ENCODE measurements around the gene ATP1A3. TPM values are rescaled to one million over a fixed set of nuclear protein-coding genes. Genes with fewer than 3 reads are reported as not detected.
"Not testable (repeated sequence)": the region's sequence is repeated elsewhere in the genome, so short reads cannot be mapped to it uniquely, and the experiment has no call there.

ATP1A3 gene
- total RNA-seq, 6 donors from 2014 or later, result under 0.01 to 0.51 (median 0.15) TPM; not detected in 2

DNA sequence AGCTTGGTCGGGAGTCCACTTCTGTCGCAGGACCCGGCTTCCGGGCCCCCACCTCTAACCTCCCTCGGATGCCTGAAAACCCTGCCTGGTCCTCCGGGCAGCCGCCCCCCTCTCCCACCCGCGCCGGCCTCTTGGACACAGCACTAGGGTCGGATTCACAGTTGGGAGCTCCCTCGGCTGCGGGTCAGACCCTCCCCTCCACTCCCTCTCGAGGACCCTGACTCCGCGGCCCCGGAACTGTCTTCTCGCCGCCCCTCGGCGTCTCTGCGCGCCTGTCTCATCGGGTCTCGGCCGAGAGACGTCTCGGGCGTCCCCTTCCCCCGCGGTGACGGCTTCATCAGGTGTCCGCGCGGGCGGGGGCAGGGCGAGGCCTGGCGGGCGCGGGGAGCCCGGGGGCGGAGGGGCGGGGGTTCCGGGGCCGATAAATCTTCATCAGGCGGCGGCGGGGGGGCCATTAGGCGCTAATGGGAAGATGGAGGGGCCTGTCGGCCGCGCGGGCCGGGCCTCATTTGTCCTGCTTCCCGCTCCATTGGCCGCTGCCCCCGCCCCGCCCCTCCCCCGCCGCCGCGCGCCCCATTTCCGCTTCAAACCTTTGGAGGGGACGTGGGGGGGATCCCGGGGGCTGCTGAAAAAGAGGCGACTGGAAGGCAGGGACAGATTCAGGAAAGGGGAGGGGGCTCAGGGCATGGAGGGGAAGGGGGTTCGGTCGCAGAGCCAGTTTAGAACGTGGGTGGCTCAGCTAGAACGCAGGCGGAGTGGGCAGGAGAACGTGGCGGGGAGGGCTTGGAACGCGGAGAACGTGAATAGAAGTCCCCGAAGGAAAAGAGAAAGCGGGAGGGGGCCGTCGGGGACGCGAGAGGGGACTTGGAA, 53.9 kb downstream of the ATP1A3 start:
- TF ChIP-seq, protein P1, sequence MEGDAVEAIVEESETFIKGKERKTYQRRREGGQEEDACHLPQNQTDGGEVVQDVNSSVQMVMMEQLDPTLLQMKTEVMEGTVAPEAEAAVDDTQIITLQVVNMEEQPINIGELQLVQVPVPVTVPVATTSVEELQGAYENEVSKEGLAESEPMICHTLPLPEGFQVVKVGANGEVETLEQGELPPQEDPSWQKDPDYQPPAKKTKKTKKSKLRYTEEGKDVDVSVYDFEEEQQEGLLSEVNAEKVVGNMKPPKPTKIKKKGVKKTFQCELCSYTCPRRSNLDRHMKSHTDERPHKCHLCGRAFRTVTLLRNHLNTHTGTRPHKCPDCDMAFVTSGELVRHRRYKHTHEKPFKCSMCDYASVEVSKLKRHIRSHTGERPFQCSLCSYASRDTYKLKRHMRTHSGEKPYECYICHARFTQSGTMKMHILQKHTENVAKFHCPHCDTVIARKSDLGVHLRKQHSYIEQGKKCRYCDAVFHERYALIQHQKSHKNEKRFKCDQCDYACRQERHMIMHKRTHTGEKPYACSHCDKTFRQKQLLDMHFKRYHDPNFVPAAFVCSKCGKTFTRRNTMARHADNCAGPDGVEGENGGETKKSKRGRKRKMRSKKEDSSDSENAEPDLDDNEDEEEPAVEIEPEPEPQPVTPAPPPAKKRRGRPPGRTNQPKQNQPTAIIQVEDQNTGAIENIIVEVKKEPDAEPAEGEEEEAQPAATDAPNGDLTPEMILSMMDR (IDR thresholded peaks at IDR 0.05), result no peak
- TF ChIP-seq POLR2AphosphoS5 (IDR thresholded peaks at IDR 0.05), result no peak
- DNase-seq (peak; percentile 34 to 89), ATAC-seq (ENCODE audit: low FRiP score in 2 of 2) (peak in 1 of 2 donors; percentile 55)
- H3K27me3 ChIP-seq, result peaks cover 0 to 26% (median 13%) of the 10 kb centered on the region in 4 donors
- H3K4me1 ChIP-seq, result peaks cover 6 to 16% (median 16%) of the 10 kb centered on the region in 4 donors
- H3K27ac ChIP-seq, result peak overlapping the region in 2 of 4 donors; percentile 32 to 46
- no peaks in the 10 kb centered on the region for H3K9me3 ChIP-seq
- WGBS, 2 donors, result 1 to 4% methylated on average over 25 to 59 of the region's 83 CpGs
- H3K4me3 ChIP-seq, result peak overlapping the region; percentile 43 to 60 (median 49)
- no peaks in the 10 kb centered on the region for H3K36me3 ChIP-seq

DNA sequence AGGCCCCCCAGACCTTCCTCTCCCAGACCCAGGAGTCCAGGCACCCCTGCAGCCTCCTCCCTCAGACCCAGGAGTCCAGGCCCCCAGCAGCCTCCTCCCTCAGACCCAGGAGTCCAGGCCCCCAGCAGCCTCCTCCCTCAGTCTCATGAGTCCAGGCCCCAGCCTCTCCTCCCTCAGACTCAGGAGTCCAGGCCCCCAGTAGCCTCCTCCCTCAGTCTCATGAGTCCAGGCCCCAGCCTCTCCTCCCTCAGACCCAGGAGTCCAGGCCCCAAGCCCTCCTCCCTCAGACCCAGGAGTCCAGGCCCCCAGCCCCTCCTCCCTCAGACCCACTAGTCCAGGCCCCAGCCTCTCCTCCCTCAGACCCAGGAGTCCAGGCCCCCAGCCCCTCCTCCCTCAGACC, 54.8 kb downstream of the ATP1A3 start:
- Histone ChIP-seq H3K4me1 (peaks cover 6 to 16% (median 16%) of the 10 kb centered on the region in 4 donors), H3K27me3 (peaks cover 0 to 26% (median 13%) of the 10 kb centered on the region in 4 donors)
- not testable (repeated sequence) for DNase-seq; H3K9me3 ChIP-seq; ATAC-seq (ENCODE audit: low FRiP score in 2 of 2); H3K4me3 ChIP-seq; H3K27ac ChIP-seq; H3K36me3 ChIP-seq

DNA sequence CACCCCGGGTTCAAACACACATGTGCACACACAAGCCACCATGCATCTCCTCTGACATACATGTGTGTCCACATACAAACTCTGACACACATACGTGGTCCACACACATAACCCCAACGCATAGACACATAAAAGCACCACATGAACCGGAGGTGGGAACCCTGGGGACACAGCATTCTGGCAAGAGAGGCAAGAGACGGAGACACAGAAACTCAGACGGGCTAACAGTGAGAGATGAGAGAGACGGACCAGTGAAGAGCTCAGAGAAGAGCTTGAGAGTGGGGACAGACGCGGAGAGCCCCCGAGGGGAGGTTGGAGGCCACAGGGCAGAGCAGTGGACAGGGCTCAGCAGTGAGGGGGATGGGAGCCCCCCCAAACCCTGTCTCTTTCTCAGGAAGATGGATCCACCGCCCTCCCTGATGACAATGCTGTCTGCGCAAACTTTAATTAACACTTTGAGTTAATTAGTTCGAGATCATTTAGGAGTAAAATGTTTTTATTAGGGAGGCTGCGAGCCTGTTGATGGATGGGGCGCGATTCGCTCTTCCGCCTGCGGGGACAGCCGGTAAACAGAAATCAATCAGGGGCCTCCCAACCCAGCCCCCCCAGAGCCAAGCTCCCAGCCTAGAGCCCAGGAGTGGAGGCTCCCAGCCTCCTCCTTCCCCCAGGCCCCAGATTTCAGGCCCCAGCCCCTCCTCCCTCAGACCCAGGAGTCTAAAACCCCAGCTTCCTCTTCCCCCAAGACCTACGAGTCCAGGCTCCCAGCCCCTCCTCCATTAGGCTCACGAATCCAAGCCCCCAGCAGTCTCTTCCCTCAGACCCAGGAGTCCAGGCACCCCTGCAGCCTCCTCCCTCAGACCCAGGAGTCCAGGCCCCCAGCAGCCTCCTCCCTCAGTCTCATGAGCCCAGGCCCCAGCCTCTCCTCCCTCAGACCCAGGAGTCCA, 56.2 kb downstream of the ATP1A3 start:
- Histone ChIP-seq H3K27me3 (peaks cover 0 to 26% (median 13%) of the 10 kb centered on the region in 4 donors), H3K9me3 (no peaks in the 10 kb centered on the region), H3K4me3 (no peak overlapping the region), H3K4me1 (peaks cover 6 to 20% (median 16%) of the 10 kb centered on the region in 4 donors), H3K36me3 (no peaks in the 10 kb centered on the region), H3K27ac (no peak overlapping the region)
- no peak for DNase-seq
- no peak for ATAC-seq (ENCODE audit: low FRiP score in 2 of 2)
- 45 to 53% methylated on average over 21 to 22 of the region's 22 CpGs for WGBS, 2 donors
- TF ChIP-seq POLR2AphosphoS5 (IDR thresholded peaks at IDR 0.05) (no peak), EP300 (IDR thresholded peaks at IDR 0.05) (no peak), POLR2A (IDR thresholded peaks at IDR 0.05) (no peak)
- TF ChIP-seq, protein P1 (IDR thresholded peaks at IDR 0.05), result no peak

DNA sequence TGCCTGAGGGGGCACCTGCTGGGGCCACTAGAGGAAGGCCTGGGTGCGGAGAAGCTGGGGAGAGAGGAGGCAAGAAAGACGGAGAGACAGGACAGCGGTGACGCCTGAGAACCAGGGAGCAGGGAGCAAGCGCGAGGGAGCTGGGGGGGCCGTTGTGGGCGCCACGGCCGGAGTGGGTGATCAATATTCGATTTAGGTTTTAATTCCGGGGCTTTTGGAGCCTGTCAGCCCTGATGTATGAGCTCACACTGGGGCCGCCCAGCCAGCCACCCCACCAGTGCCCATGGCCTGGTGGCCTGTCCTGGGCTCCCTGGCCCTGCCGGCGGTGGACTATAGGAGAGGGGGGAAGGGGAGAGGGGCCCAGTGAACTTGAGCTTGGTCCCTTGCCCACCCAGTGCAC, 57.1 kb downstream of the ATP1A3 start:
- Histone ChIP-seq H3K36me3 (no peaks in the 10 kb centered on the region), H3K4me3 (no peak overlapping the region), H3K4me1 (peaks cover 6 to 27% (median 16%) of the 10 kb centered on the region in 4 donors), H3K27me3 (peaks cover 0 to 26% (median 13%) of the 10 kb centered on the region in 4 donors), H3K9me3 (no peaks in the 10 kb centered on the region), H3K27ac (no peak overlapping the region)
- no peak for TF ChIP-seq EP300 (IDR thresholded peaks at IDR 0.05)
- TF ChIP-seq POLR2A (IDR thresholded peaks at IDR 0.05), result no peak
- TF ChIP-seq, protein P1 (IDR thresholded peaks at IDR 0.05), result no peak
- no peak for TF ChIP-seq POLR2AphosphoS5 (IDR thresholded peaks at IDR 0.05)
- 70 to 76% methylated on average over 12 to 15 of the region's 15 CpGs for WGBS, 2 donors
- peak in 1 of 2 donors; percentile 27 for ATAC-seq (ENCODE audit: low FRiP score in 2 of 2)
- DNase-seq, result peak in 1 of 2 donors; percentile 67

DNA sequence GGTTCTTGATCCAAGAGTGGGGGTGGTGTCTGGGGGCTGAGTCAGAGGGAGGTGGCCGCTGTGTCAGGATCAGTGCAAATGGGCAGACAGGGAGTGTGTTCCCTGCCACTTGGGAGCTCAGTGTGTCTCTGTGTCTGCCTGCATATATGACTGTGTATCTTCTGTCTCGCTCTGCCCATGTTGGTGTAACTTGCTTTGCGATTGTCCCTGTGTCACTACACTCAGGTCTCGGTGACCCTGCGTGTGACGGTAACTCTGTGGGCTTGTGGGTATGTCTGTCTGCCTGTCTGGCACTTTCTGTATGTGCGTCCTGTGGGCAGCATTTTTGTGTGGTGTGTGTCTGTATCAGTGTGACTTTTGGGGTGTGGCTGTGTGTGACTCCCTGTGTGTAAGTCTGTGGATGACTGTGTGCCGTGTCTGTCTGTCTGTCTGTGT, 57.6 kb downstream of the ATP1A3 start:
- no peaks in the 10 kb centered on the region for H3K36me3 ChIP-seq
- ATAC-seq (ENCODE audit: low FRiP score in 2 of 2) (peak in 1 of 2 donors; percentile 38), DNase-seq (no peak)
- H3K9me3 ChIP-seq, result no peaks in the 10 kb centered on the region
- H3K4me3 ChIP-seq, result no peak overlapping the region
- peaks cover 6 to 27% (median 16%) of the 10 kb centered on the region in 4 donors for H3K4me1 ChIP-seq
- no peak for TF ChIP-seq POLR2AphosphoS5 (IDR thresholded peaks at IDR 0.05)
- H3K27me3 ChIP-seq, result peaks cover 0 to 28% (median 13%) of the 10 kb centered on the region in 4 donors
- H3K27ac ChIP-seq, result no peak overlapping the region
- 68 to 89% methylated on average over 8 of the region's 8 CpGs for WGBS, 2 donors
